ENCODE measurements around the gene LIPC.

- TF ChIP-seq, protein P1, sequence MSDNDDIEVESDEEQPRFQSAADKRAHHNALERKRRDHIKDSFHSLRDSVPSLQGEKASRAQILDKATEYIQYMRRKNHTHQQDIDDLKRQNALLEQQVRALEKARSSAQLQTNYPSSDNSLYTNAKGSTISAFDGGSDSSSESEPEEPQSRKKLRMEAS (IDR thresholded peaks at IDR 0.05; ENCODE audit: insufficient read depth, insufficient read length): no peak
- no peak for TF ChIP-seq EZH2 (IDR thresholded peaks at IDR 0.05; ENCODE audit: borderline replicate concordance, low read depth, low read length, severe bottlenecking)
- TF ChIP-seq CTCF (IDR thresholded peaks at IDR 0.05; ENCODE audit: extremely low read depth in 1 of 2, insufficient read depth in 1 of 2, low read depth in 1 of 2, low read length in 2 of 2): no peak
Measured at GRCh38 chr15:58513008-58513407, 81.2 kb downstream of the LIPC start.

Data from endothelial cell of umbilical vein (primary cell).